HCT116 (cell line): ENCODE data around the gene UBE4A.

ENCODE experiments used
- EZH2 ChIP-seq: fragments of 200-600 bp; sonication (generic); IDR thresholded peaks from 2 replicates; pipeline ENCODE4 v1.6.1; 2017; ENCODE audit warnings: antibody characterized with exemption, mixed run types
- EZH2phosphoT487 ChIP-seq: fragments of 200-600 bp; IDR thresholded peaks from 2 replicates; pipeline ENCODE4 v1.6.1; 2018; ENCODE audit warnings: antibody characterized with exemption, borderline replicate concordance
- JUND ChIP-seq: IDR thresholded peaks from 2 replicates; pipeline ENCODE4 v1.6.1; 2012
- POLR2A ChIP-seq: IDR thresholded peaks from 2 replicates; pipeline ENCODE4 v1.7.0; 2011; ENCODE audit warnings: borderline replicate concordance; ENCODE audit not compliant: insufficient read depth, insufficient read length; ENCODE audit errors: extremely low read depth
- POLR2AphosphoS5 ChIP-seq: IDR thresholded peaks from 2 replicates; pipeline ENCODE4 v1.6.1; 2011; ENCODE audit warnings: mild to moderate bottlenecking, low read depth, low read length, moderate library complexity
- RAD21 ChIP-seq: IDR thresholded peaks from 2 replicates; pipeline ENCODE4 v1.6.1; 2012; ENCODE audit warnings: low read depth, mild to moderate bottlenecking
- SIN3A ChIP-seq: IDR thresholded peaks from 2 replicates; pipeline ENCODE4 v1.6.1; 2012; ENCODE audit warnings: low read depth
- YY1 ChIP-seq: IDR thresholded peaks from 2 replicates; pipeline ENCODE4 v1.6.1; 2011; ENCODE audit warnings: low read length, low read depth, moderate library complexity, mild to moderate bottlenecking; ENCODE audit not compliant: insufficient replicate concordance; ENCODE audit errors: extremely low read depth
- TF ChIP-seq, protein P1 (sequence below), 3 experiments: fragments of 200-600 bp in 1 of 3; sonication (generic) in 1 of 3; IDR thresholded peaks in 2 of 3; conservative IDR thresholded peaks in 1 of 3; 2 replicates each; pipeline ENCODE4 v1.5.1; 2012 to 2017; ENCODE audit warnings: low read depth in 2 of 3, low read length in 2 of 3, antibody characterized with exemption in 1 of 3, borderline replicate concordance in 1 of 3, control low read depth in 1 of 3, mild to moderate bottlenecking in 1 of 3, mixed read lengths in 1 of 3, mixed run types in 1 of 3, moderate library complexity in 1 of 3; ENCODE audit not compliant: insufficient read depth in 1 of 3
- TF ChIP-seq, protein P2 (sequence below): IDR thresholded peaks from 2 replicates; pipeline ENCODE4 v1.6.1; 2012
- TF ChIP-seq, protein P3 (sequence below): IDR thresholded peaks from 2 replicates; pipeline ENCODE4 v1.6.1; 2012

DNA sequence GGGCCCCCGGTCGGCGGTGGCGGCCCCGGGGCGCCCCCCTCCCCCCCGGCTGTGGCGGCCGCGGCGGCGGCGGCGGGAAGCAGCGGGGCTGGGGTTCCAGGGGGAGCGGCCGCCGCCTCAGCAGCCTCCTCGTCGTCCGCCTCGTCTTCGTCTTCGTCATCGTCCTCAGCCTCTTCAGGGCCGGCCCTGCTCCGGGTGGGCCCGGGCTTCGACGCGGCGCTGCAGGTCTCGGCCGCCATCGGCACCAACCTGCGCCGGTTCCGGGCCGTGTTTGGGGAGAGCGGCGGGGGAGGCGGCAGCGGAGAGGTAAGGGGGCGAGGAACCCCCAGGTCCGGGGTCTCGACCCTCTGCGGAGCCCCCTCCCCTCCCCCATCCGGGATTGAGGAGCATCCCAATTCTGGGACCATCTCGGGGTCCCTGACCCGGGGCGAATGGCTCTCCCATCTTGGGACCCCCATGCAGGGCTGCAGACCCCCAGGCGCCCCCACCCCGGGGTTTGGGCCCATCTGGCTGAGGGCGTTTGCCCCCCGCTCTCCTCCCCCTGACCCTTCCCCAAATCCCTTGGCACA, 77.3 kb downstream of the UBE4A start:
- TF ChIP-seq SIN3A, result no peak
- TF ChIP-seq POLR2AphosphoS5, result no peak
- TF ChIP-seq EZH2phosphoT487, result no peak
- TF ChIP-seq, protein P1, sequence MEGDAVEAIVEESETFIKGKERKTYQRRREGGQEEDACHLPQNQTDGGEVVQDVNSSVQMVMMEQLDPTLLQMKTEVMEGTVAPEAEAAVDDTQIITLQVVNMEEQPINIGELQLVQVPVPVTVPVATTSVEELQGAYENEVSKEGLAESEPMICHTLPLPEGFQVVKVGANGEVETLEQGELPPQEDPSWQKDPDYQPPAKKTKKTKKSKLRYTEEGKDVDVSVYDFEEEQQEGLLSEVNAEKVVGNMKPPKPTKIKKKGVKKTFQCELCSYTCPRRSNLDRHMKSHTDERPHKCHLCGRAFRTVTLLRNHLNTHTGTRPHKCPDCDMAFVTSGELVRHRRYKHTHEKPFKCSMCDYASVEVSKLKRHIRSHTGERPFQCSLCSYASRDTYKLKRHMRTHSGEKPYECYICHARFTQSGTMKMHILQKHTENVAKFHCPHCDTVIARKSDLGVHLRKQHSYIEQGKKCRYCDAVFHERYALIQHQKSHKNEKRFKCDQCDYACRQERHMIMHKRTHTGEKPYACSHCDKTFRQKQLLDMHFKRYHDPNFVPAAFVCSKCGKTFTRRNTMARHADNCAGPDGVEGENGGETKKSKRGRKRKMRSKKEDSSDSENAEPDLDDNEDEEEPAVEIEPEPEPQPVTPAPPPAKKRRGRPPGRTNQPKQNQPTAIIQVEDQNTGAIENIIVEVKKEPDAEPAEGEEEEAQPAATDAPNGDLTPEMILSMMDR (IDR thresholded peaks at IDR 0.05 in 2 of 3, conservative IDR thresholded peaks at IDR 0.05 in 1 of 3; ENCODE audit: borderline replicate concordance in 1 of 3, insufficient read depth in 1 of 3, low read depth in 2 of 3, low read length in 2 of 3), result no peak
- no peak for TF ChIP-seq JUND
- TF ChIP-seq YY1, result no peak
- no peak for TF ChIP-seq POLR2A
- TF ChIP-seq, protein P2, sequence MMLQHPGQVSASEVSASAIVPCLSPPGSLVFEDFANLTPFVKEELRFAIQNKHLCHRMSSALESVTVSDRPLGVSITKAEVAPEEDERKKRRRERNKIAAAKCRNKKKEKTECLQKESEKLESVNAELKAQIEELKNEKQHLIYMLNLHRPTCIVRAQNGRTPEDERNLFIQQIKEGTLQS, result no peak
- no peak for TF ChIP-seq EZH2
- no peak for TF ChIP-seq RAD21
- TF ChIP-seq, protein P3, sequence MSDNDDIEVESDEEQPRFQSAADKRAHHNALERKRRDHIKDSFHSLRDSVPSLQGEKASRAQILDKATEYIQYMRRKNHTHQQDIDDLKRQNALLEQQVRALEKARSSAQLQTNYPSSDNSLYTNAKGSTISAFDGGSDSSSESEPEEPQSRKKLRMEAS, result no peak
